ENCODE results near the gene KIF16B. TPM values are rescaled to one million over a fixed set of nuclear protein-coding genes. Genes with fewer than 3 reads are reported as not detected.

The KIF16B gene
- total RNA-seq, 6 experiments from 2014 or later = 8.4 to 15.9 (median 11.7) TPM

DNA sequence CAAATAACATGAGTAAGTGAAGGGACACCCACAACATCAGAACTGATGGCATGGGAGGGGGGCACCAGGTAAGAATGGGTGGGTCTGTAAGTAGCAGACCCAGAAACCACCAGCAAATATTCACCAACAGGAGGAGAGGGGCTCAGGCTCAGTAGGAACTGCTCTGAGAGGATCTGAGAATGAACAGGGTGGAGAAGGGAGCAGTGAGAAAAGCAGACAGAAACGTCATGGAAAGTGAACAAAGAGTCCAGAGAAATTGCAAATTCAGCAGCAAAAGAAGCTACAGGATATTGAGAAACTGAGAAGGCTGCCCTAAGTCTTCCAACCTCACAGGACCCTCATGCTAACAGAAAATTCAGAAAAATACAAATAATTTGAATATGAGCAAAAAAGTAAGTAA is 121.3 kb downstream of the KIF16B start:
- Histone ChIP-seq H3K27me3 (no peaks in the 10 kb centered on the region), H3K4me1 (no peaks in the 10 kb centered on the region), H3K36me3 (no peaks in the 10 kb centered on the region), H3K27ac (no peak overlapping the region), H3K4me3 (no peak overlapping the region), H3K9me3 (no peaks in the 10 kb centered on the region)
- intact Hi-C loops (cut with DNase I) = no loop called here
- 29% methylated on average over 1 of the region's 1 CpG for WGBS (ENCODE audit: insufficient coverage, low coverage, low lambda C conversion rate, missing lambda C conversion rate)
- ATAC-seq = peak in 1 of 4 donors; percentile 38
- no peak for TF ChIP-seq POLR2A (IDR thresholded peaks at IDR 0.05)
- TF ChIP-seq, protein P1, sequence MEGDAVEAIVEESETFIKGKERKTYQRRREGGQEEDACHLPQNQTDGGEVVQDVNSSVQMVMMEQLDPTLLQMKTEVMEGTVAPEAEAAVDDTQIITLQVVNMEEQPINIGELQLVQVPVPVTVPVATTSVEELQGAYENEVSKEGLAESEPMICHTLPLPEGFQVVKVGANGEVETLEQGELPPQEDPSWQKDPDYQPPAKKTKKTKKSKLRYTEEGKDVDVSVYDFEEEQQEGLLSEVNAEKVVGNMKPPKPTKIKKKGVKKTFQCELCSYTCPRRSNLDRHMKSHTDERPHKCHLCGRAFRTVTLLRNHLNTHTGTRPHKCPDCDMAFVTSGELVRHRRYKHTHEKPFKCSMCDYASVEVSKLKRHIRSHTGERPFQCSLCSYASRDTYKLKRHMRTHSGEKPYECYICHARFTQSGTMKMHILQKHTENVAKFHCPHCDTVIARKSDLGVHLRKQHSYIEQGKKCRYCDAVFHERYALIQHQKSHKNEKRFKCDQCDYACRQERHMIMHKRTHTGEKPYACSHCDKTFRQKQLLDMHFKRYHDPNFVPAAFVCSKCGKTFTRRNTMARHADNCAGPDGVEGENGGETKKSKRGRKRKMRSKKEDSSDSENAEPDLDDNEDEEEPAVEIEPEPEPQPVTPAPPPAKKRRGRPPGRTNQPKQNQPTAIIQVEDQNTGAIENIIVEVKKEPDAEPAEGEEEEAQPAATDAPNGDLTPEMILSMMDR (IDR thresholded peaks at IDR 0.05) = no peak
- no peak for DNase-seq

DNA sequence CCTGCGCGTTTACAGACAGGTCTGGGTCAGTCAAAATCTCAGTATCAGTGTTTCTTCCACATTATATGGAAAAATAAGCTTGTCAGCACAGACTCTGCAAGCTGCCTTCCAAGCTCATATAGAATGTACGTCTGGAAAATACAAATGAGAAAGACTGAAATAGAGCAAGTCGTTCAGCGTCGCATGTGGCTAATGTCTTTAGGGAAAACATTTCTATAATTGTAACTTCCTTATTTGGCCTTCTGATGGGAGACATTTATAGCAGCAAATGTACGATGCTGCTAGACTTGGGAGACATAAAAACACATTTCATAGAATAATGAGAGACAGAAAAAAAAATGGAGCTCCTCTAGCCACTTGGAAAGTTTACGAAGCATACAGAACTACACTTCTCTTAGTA is 122.2 kb downstream of the KIF16B start:
- no peak overlapping the region for H3K4me3 ChIP-seq
- 94% methylated on average over 8 of the region's 8 CpGs for whole genome bisulfite sequencing (ENCODE audit: insufficient coverage, low coverage, low lambda C conversion rate, missing lambda C conversion rate)
- H3K27ac ChIP-seq = no peak overlapping the region
- H3K27me3 ChIP-seq = no peaks in the 10 kb centered on the region
- no peaks in the 10 kb centered on the region for H3K36me3 ChIP-seq
- ATAC-seq (no peak), DNase-seq (no peak)
- H3K4me1 ChIP-seq = no peaks in the 10 kb centered on the region
- intact Hi-C loops (cut with DNase I) = no loop called here
- TF ChIP-seq POLR2A (IDR thresholded peaks at IDR 0.05) = no peak
- TF ChIP-seq, protein P1 (IDR thresholded peaks at IDR 0.05) = no peak
- H3K9me3 ChIP-seq = no peaks in the 10 kb centered on the region

DNA sequence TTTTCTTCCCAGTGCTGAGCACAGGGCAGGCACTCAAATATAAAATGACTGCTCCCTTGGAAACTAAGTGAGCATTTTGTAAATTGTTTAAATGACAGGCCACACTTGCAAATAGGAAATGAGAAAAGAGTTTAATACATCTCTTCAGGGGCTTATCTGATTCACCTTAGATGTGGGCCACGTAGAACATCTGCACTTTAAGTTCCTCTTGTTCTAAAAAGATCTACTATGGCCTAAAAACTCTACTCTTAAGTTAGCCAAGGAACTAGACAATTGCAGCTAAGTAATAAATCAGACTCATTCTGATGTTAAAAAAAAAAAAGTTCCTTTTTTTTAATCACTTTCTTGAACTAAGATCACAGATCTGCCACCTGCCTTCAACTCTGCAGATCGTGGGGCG is 126.3 kb downstream of the KIF16B start:
- TF ChIP-seq, protein P1 (IDR thresholded peaks at IDR 0.05) = no peak
- TF ChIP-seq POLR2A (IDR thresholded peaks at IDR 0.05) = no peak
- WGBS (ENCODE audit: insufficient coverage, low coverage, low lambda C conversion rate, missing lambda C conversion rate) = 74% methylated on average over 3 of the region's 3 CpGs
- no peak for DNase-seq
- Histone ChIP-seq H3K36me3 (no peaks in the 10 kb centered on the region), H3K27me3 (no peaks in the 10 kb centered on the region), H3K9me3 (no peaks in the 10 kb centered on the region), H3K4me3 (no peak overlapping the region), H3K27ac (no peak overlapping the region), H3K4me1 (no peaks in the 10 kb centered on the region)
- no peak for ATAC-seq
- intact Hi-C loops (cut with DNase I) = no loop called here

DNA sequence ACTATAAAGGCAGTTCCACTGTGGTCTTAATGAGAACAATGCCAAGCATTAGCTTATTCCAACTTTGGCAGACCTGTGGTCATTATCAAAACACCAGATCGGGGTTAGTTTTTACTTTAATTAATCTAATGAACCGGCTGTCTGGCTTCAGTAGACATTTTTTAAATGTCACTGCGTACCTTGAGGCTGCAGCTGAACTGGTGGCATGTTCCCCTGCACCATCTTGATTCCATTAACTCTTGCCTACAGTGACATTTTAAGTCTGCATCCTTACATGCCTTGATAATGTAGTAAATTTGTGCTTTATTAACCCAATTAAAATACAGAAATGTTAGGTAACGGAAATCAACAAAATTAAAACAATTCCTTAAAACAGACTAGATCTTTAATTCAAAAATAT is 127.0 kb downstream of the KIF16B start:
- TF ChIP-seq, protein P1 (IDR thresholded peaks at IDR 0.05) = no peak
- TF ChIP-seq POLR2A (IDR thresholded peaks at IDR 0.05) = no peak
- no peak overlapping the region for H3K4me3 ChIP-seq
- ATAC-seq (no peak), DNase-seq (no peak)
- 87% methylated on average over 4 of the region's 4 CpGs for WGBS (ENCODE audit: insufficient coverage, low coverage, low lambda C conversion rate, missing lambda C conversion rate)
- H3K9me3 ChIP-seq = no peaks in the 10 kb centered on the region
- H3K36me3 ChIP-seq = no peaks in the 10 kb centered on the region
- no peak overlapping the region for H3K27ac ChIP-seq
- H3K4me1 ChIP-seq = no peaks in the 10 kb centered on the region
- no peaks in the 10 kb centered on the region for H3K27me3 ChIP-seq
- intact Hi-C loops (cut with DNase I) = no loop called here

DNA sequence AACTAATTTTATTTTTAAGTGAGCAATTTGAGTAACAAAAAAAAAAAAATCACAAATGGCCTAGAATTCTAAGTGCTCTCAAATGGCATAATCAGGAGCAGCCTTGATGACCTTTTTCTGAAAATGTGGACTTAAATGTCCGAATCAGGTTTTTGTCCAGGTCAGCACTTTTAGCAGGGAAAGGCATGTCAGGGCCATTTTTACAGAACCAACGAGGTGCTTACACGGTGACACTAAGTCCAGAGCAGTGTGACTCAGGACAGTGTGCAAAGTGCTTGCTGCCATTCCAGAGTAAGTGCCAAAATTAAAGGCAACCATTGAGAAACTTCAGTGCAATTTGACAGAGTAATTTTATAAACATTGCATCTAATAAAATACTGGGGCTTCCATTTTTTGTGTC is 127.8 kb downstream of the KIF16B start:
- WGBS (ENCODE audit: insufficient coverage, low coverage, low lambda C conversion rate, missing lambda C conversion rate) = 3% methylated on average over 3 of the region's 3 CpGs
- H3K36me3 ChIP-seq = no peaks in the 10 kb centered on the region
- H3K4me3 ChIP-seq = no peak overlapping the region
- DNase-seq (peak in 1 of 3 donors; percentile 56), ATAC-seq (peak in 3 of 4 donors; percentile 38 to 92 (median 67))
- intact Hi-C loops (cut with DNase I) = no loop called here
- TF ChIP-seq POLR2A (IDR thresholded peaks at IDR 0.05) = no peak
- TF ChIP-seq, protein P1 (IDR thresholded peaks at IDR 0.05) = no peak
- no peak overlapping the region for H3K27ac ChIP-seq
- H3K9me3 ChIP-seq = no peaks in the 10 kb centered on the region
- no peaks in the 10 kb centered on the region for H3K27me3 ChIP-seq
- no peaks in the 10 kb centered on the region for H3K4me1 ChIP-seq
